ENCODE measurements around the gene EXOC2.

Gene EXOC2

DNA sequence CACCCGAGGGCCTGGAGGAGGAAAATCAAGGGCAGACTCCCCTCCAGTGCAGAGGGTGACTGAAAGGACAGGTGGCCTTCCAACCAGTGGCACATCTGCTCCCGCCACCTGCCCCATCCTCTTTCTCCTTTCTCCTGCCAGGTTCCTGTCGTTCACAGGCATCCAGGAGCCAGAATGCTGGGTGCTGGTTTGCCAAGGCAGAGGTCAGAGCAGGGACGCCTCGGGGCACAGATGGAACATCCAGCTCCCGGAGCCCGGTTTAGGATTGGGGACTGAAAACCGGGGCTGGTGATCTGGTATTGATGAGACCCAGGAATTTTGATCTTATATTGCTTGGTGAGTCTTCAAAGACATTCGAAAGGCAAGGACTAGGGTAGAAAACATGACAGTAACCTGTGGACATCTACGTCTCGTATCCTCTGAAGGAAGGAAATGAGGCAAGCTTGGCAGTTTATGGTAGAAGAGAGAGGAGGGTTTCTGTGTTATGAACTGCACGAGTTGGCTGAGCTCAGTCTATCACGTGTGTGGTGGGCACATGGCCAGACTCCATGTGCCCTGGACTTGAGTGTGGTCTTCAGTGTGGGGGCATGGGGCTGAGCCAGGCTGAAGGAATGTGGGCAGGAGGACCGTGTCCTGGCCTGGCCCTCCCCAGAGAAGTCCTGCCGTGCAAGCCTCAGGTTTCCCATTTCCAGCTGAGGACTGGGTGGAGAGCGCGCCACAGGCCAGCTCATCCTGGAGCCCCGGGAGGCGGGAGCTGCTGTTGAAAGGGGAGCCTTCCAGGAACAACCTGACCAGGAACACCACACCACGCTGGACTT is 227.2 kb downstream of the EXOC2 start:
- DNase-seq (ENCODE audit: low read depth): no peak

GRCh38 chr6:456887-457286 is 236.1 kb downstream of the EXOC2 start:
- DNase-seq (ENCODE audit: low read depth): no peak

DNA sequence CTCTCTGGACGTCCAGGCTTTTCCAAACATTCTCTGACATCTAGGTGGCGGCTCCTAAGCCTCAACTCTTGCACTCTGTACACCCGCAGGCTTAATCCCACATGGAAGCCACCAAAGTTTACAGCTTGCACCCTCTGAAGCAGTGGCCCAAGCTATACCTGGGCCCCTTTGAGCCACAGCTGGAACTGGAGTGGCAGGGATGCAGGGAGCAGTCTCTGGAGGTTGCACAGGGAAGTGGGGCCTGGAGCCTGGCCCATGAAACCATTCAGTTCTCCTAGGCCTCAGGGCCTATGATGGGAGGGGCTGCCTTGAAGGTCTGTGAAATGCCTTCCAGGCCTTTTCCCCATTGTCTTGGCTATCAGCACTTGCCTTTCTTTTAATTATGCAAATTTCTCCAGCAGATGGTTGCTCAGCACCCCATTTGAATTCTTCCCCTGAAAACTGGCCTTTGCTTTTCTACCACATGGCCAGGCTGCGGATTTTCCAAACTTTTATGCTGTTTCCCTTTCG is 236.5 kb downstream of the EXOC2 start:
- no peak for DNase-seq (ENCODE audit: low read depth)

- DNase-seq (ENCODE audit: low read depth): no peak
These were observed 237.1 kb downstream of the EXOC2 start for GRCh38 chr6:455835-456234.

DNA sequence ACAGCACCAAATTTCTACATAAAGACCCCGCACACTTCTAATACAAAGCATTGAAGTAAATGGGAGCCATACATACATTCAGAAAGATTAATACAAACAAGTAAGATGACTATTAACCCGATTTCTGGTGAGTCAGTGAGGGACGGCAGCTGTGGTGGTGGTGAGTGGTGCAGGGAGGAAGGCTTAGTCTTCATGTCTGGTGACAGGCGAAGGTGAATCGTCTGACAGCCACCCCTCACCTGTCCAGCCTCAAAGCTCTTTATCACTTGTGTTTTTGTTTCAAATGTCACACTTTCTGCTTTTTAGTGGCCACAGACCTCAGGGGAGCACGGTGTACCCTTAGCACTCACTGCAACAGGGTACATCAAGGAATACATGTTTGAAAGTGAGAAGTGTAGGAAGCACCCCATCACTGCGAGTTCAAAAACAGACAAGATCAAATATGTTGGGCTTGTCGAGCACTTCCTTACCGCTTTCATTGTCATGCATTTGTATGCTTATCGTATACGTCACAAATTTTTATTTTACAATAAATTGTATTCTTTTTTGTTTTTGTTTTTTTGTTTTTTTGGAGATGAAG is 237.8 kb downstream of the EXOC2 start:
- DNase-seq (ENCODE audit: low read depth): no peak

DNA sequence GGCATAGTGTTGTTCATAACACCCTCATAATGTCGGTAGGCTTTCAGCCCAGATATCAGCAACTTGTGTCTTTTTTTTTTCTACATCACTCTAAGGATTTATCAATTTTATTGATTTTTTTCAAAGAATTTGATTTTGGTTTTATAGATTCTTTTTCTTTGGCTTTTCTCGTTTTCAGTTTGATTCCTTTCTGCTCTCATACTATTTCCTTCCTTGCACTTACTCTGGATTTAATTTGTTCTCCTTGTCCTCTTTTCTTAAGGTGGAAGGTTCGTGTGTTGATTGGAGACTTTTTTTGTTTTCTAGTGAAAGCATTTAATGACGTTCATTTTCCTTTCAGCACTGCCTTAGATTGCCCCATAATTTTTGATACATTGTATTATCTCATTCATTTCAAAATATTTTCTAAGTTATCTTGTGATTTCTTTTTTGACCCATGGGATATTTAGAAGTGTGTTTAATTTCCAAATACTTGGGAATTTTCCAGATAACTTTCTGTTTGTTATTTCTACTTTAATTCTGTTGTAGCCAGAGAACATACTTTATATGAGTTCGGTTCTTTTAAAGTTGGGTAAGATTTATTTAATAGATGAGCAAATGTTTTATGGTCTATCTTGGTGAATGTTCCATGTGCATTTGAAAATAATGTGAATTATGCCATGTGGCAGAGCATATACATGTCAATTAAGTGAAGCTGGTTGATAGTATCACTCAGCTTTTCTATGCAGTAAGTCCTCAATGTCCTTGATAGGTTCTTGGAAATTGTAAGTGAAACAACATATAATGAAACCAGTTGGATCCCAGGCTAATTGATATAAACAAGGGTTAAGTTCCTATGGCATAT is 238.6 kb downstream of the EXOC2 start:
- DNase-seq (ENCODE audit: low read depth): no peak

DNA sequence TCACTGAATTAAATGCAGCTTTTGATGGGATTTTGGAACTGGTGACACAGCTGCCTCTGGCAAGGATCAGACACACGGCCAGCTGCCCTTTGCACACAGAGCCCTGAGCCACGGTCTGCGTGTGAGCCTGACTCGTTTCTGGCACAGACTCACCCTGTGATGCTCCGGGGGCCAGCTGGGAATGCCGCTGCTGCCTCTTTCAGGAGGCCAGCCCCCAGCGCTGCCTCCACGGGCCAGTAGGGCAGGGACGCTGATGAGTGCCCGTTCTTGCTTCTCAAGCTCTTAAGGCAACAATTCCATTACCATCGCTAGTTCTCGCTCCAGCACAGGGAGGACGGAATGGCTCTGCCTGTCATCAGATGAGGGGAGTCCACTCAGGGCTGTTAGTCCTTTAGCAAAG is 239.8 kb downstream of the EXOC2 start:
- no peak for DNase-seq (ENCODE audit: low read depth)

DNA sequence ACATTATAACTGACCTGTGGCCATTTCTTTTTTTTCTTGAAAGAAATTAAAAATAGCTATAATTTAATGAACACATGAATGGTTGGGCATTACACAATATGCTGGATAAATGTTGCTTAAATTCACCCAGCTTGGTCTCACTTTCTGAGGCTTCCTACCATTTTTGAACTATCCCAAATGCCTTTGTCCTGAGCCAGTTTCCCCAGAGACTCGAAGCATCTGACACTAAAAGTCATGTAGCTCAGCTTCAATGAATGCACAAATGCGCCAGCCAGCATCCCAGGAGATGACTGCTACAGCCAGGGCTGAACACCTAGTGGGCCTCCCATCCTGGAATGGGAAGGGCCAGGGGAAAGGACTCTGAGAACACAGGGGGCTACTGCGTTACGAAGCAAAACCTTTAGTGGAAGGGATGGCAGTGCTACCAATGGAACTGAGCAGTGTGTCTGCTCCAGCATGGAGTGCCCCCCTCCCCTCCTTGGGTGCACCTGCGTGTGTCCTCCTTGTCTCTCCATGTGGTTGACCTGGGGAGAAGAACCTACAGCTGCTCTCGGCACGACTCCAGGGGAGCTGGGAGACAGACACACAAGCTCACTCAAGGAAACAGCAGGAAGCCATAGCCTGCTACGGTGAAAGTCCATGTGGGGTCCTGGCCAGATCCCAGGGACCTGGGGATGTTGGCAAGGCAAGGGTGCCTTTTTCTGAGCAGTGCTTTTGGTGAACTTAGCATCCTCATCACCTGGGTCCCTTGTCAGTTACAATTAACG is 240.5 kb downstream of the EXOC2 start:
- no peak for DNase-seq (ENCODE audit: low read depth)

- DNase-seq (ENCODE audit: low read depth): no peak
These were observed 241.1 kb downstream of the EXOC2 start for GRCh38 chr6:451847-452246.

- DNase-seq (ENCODE audit: low read depth): no peak
These were observed 241.6 kb downstream of the EXOC2 start for GRCh38 chr6:451336-451735.

GRCh38 chr6:449486-450419 is 243.2 kb downstream of the EXOC2 start:
- no peak for DNase-seq (ENCODE audit: low read depth)

GRCh38 chr6:449057-449430 is 243.9 kb downstream of the EXOC2 start:
- DNase-seq (ENCODE audit: low read depth): no peak

DNA sequence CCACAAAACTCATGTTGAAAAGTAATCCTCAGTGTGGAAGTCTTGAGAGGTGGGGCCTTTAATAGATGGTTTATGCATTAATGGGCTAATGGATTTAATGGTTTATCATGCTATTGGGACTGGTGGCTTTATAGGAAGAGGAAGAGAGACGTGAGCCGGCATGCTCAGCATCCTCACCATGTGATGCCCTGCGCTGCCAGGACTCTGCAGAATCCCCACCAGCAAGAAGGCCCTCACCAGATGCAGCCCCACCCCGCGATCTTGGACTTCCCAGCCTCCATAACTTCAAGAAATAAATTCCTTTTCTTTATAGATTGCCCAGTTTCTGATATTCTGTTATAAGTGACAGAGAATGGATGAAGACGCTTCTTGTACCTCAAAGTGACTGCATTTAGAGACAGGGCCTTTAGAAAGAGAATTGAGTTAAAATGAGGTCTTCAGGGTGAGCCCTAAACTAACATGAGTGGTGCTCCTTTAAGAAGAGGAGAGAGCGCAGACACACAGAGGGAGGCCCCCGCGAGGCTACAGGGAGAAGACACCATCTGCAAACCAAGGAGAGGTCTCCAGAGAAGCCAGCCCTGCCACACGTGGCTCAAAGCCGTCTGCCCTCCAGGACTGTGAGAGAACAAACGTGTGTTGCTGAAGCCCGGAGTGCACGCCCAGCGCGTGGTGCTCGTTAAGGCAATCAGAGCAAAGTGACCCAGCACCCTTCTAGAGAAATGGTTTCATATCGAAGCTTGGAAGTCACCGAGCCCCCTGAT is 244.5 kb downstream of the EXOC2 start:
- DNase-seq (ENCODE audit: low read depth): no peak

DNA sequence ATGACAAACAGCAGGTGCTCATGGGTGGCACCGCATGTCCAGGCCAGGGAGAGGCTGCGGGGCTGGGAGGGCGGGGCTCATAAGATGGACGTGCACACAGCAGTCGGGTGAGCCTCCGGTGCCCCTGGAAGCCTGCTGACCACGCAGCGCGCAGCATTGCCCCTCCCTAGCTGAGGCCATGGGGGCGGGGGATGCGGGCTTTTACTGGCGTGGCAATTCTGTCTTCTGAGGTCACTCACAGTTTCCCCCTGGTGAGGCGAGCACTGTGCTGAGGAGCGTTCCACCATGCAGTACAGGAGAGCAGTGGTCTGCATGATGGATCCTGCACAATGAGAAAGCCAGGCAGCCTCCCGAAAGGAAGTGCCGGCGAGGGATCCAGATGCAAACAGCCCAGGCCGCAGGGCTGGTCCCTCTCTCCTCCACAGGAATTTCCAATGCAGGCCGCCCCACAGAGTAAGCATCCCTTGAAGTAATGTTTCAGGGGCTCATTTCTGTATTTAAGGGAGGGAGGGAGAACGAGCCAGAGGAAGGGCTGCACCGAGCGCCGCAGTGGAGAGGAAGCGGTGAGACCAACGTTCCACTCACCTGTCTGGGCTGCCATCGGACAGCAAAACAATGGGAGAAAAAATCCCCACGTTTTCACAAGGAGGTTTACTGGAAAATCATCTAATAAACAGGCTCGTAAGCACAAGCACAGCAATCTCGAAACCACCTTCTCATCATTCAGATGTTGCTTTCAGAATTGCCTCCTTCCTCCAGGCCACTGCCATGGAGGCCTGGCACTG is 245.4 kb downstream of the EXOC2 start:
- DNase-seq (ENCODE audit: low read depth): peak; percentile 33

DNA sequence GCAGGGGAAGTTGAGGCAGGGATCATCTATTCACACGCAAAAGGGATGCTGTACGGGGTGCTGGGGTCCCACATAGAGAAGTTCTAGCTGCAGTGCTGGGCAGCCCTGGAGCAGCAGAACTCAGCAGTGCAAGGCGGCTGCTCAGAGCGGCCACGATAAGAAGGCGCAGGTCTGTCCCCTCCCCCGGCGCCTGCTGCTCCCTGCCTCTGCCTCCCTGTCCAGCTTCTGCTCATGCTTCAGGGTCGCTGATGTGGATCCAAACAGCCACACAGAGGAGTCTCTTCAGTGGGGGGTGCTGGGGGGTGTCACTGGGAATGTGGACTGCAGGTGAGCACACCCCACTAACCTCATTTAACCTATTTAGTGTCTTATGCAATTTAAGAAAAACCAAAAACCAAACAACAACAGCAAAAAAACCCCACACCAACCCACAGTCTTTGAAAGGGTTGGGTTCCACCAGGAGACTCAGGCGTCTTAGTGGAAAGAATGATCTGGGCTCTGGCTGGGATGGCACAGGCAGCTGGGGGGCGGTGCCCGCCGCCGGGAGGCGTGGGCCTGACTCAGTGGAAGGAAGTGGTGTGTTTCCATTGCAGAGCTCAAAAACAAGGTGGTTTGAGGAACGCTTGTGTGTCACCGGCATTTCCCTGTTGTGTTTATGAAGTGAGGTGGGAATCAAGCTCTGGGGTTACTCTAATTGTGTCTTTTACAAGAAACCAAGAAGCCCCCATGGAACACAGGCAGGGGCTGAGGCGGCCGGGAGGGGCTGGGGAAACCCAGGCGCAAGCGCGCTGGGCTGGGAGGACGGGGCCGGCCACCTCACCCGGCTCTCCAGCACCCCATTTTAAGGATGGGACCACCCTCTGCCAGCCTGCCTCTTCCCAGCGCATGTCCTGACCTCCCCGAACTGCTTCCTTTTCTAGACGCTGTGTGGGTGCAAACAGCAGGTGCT is 246.2 kb downstream of the EXOC2 start:
- peak; percentile 84 for DNase-seq (ENCODE audit: low read depth)

- DNase-seq (ENCODE audit: low read depth): no peak
These were observed 247.1 kb downstream of the EXOC2 start for GRCh38 chr6:445571-446417.

GRCh38 chr6:444653-445275 is 248.2 kb downstream of the EXOC2 start:
- no peak for DNase-seq (ENCODE audit: low read depth)
